IPS-18a (cell line): Measurements from ENCODE around the gene MLLT6.

ENCODE experiments used
- H3K27ac ChIP-seq: one replicate; pipeline ENCODE4 v1.5.1; 2013; ENCODE audit warnings: low read length
- H3K27me3 ChIP-seq: one replicate; pipeline ENCODE4 v1.6.1; 2013; ENCODE audit warnings: mild to moderate bottlenecking, low read length; ENCODE audit not compliant: control insufficient read depth, insufficient read depth
- H3K36me3 ChIP-seq: one replicate; pipeline ENCODE4 v1.6.1; 2013; ENCODE audit warnings: low read depth, low read length; ENCODE audit not compliant: control insufficient read depth
- H3K4me1 ChIP-seq: one replicate; pipeline ENCODE4 v1.6.1; 2013; ENCODE audit warnings: low read depth, low read length; ENCODE audit not compliant: control insufficient read depth
- H3K4me3 ChIP-seq: one replicate; pipeline ENCODE4 v1.5.1; 2013; ENCODE audit warnings: low read length
- H3K9ac ChIP-seq: one replicate; pipeline ENCODE4 v1.6.1; 2013; ENCODE audit warnings: mild to moderate bottlenecking, low read length, moderate library complexity
- H3K9me3 ChIP-seq: one replicate; pipeline ENCODE4 v1.6.1; 2013; ENCODE audit warnings: low read depth, low read length; ENCODE audit not compliant: control insufficient read depth

MLLT6 gene

GRCh38 chr17:38704606-38705522, at the start of gene MLLT6:
Gene MLLT6 (plus strand): TSS chr17:38705273. CDS start chr17:38705633, 360 bp downstream.
- H3K4me1 ChIP-seq: peaks cover 35% of the 10 kb centered on the region
- H3K9ac ChIP-seq: peak within 1 kb of the TSS; percentile 41
- no peaks in the 10 kb centered on the region for H3K36me3 ChIP-seq
- peaks cover 73% of the 10 kb centered on the region for H3K27me3 ChIP-seq
- H3K4me3 ChIP-seq: peak within 1 kb of the TSS; percentile 73
- no peak within 1 kb of the TSS for H3K27ac ChIP-seq
- no peaks in the 10 kb centered on the region for H3K9me3 ChIP-seq

- H3K27me3 ChIP-seq: no peaks in the 10 kb centered on the region
- H3K9ac ChIP-seq: no peak overlapping the region
- peaks cover 15% of the 10 kb centered on the region for H3K4me1 ChIP-seq
- H3K27ac ChIP-seq: no peak overlapping the region
- H3K36me3 ChIP-seq: no peaks in the 10 kb centered on the region
- H3K9me3 ChIP-seq: no peaks in the 10 kb centered on the region
- no peak overlapping the region for H3K4me3 ChIP-seq
These were observed 47.9 kb upstream of the MLLT6 start for GRCh38 chr17:38656959-38657823.

DNA sequence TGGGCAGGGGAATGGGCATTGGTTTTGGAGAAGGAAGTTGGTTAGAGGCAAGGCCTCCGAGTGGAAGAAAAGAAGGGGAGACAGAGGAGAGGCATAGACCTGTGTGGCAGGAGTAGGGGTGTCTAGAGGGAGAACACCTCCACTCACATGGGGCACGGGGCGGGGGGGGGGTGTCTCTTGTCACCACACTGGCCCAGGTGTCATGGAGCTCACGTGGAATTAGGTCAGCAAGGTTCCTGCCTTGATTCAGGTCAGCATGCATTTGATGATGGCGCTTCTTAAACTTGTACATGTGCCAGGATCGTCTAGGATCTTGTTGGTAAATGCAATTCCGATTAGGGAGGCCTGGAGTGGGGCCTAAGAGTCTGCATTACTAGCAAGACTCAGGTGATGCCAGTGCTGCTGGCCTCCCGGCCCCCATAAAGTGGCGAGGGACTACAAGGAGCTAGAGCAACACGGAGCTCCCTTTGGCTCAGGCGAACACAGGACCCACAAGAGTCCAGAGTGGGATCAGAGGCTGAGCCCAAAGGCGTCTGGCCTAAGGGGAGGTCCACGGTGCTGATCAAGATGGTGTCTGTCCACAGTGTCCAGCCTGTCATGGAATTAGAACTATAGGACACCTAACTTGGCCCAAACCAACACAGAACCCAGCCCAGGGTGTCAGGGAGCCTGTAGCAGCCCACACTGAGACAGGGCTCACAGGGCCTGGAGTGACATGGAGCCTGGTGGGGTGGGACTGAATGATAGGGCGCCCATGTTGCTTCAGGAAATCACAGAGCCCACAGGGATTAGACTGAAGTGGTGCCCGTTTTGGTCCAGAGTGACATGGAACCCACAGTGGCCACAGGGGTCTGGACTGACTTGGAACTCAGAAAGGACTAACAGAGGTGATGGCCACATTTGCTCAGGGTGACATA, 47.0 kb upstream of the MLLT6 start:
- Histone ChIP-seq H3K9me3 (no peaks in the 10 kb centered on the region), H3K27me3 (no peaks in the 10 kb centered on the region), H3K4me3 (no peak overlapping the region), H3K4me1 (peaks cover 15% of the 10 kb centered on the region), H3K27ac (no peak overlapping the region), H3K36me3 (no peaks in the 10 kb centered on the region), H3K9ac (no peak overlapping the region)

DNA sequence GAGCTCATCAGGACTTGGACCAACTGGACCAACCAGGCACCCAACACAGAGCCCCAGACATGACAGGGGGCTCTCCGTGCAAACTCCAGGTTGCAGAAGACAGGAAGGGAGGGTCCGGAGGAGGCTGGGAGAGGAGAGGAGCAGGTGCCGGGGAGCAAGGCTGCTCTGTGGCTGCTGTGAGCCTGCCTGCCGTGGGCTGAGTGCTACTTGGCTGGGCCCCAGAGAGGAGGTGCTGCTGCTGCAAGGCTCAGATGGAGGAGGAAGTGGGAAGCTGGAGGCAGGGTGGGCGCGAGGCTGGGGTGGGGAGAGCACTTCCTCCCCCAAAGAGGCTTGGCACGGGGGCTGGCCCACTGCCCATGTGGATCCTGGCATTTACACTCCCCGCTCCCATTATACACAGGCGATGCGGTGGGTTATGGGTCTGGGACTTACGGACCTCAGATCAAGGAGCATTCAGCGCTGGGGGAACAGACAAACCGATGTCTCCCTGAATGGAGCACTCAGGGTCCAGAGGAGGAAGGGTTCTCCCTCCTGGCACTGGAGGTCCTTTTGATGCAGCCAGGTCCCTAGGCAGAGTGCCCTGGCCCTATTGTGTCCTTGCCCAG, 46.2 kb upstream of the MLLT6 start:
- Histone ChIP-seq H3K9ac (no peak overlapping the region), H3K27me3 (no peaks in the 10 kb centered on the region), H3K9me3 (no peaks in the 10 kb centered on the region), H3K27ac (no peak overlapping the region), H3K36me3 (no peaks in the 10 kb centered on the region), H3K4me1 (peaks cover 19% of the 10 kb centered on the region), H3K4me3 (no peak overlapping the region)

DNA sequence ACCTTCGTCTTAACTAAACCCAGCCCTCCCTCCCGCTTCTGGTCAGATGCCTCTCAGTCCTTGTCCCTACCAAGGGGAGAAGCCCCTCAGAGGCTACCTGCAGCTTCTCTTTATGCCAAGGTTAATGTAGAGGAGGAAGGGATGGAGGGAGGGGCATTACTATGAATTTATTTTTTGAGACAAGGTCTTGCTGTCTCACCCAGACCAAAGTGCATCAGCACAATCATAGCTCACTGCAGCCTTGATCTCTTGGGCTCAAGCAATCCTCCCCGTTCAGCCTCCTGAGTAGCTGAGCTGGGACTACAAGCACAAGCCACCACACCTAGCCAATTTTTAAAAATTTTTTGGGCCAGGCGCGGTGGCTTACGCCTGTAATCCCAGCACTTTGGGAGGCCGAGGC, 45.7 kb upstream of the MLLT6 start:
- no peak overlapping the region for H3K9ac ChIP-seq
- no peaks in the 10 kb centered on the region for H3K9me3 ChIP-seq
- peaks cover 16% of the 10 kb centered on the region for H3K4me1 ChIP-seq
- H3K27me3 ChIP-seq: no peaks in the 10 kb centered on the region
- H3K36me3 ChIP-seq: no peaks in the 10 kb centered on the region
- H3K27ac ChIP-seq: no peak overlapping the region
- no peak overlapping the region for H3K4me3 ChIP-seq

DNA sequence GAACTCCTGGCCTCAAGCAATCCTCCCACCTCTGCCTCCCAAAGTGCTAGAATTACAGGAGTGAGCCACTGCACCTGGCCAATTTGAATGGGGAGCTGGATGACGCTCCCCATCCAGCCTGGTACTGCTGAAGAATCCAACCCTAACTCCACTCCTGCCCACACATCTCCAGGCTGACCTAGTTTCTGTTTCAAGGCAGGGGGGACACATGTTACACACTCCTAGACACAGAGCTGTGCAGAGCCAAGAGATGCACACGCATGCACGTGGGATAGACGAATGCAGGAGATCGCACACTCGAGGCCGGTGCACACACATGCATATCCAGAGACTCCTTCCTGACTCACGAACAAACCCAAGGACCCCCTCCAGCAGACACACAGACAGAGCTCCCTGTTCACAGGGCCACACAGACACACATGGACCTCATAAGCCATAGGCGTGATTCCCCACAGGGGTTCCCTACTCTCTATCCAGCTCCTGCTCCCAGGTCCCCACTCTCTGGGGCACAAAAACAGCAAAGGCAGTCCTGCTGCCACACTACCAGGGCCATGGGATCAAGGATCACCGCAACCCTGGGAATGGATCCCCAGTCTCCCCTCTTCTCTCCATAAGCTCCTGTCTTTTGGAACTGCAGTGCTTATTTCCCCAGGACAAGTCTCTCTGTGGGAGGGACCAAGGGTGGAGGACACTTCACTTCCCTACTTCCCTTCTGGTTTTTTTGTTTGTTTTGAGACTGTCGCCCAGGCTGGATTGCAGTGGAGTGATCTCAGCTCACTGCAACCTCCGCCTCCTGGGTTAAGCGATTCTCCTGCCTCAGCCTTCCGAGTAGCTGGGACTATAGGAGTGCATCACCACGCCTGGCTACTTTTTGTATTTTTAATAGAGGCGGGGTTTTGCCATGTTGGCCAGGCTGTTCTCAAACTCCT, 44.7 kb upstream of the MLLT6 start:
- no peaks in the 10 kb centered on the region for H3K36me3 ChIP-seq
- H3K4me3 ChIP-seq: no peak overlapping the region
- no peak overlapping the region for H3K9ac ChIP-seq
- H3K9me3 ChIP-seq: no peaks in the 10 kb centered on the region
- no peak overlapping the region for H3K27ac ChIP-seq
- no peaks in the 10 kb centered on the region for H3K27me3 ChIP-seq
- peaks cover 12% of the 10 kb centered on the region for H3K4me1 ChIP-seq

- Histone ChIP-seq H3K27me3 (peaks cover 11% of the 10 kb centered on the region), H3K9ac (no peak overlapping the region), H3K4me1 (peaks cover 4% of the 10 kb centered on the region), H3K4me3 (no peak overlapping the region), H3K9me3 (no peaks in the 10 kb centered on the region), H3K36me3 (no peaks in the 10 kb centered on the region), H3K27ac (no peak overlapping the region)
These were observed 41.8 kb upstream of the MLLT6 start for GRCh38 chr17:38663125-38663751.

GRCh38 chr17:38663964-38664644, 41.0 kb upstream of the MLLT6 start:
- peaks cover 4% of the 10 kb centered on the region for H3K4me1 ChIP-seq
- peaks cover 20% of the 10 kb centered on the region for H3K27me3 ChIP-seq
- no peaks in the 10 kb centered on the region for H3K9me3 ChIP-seq

DNA sequence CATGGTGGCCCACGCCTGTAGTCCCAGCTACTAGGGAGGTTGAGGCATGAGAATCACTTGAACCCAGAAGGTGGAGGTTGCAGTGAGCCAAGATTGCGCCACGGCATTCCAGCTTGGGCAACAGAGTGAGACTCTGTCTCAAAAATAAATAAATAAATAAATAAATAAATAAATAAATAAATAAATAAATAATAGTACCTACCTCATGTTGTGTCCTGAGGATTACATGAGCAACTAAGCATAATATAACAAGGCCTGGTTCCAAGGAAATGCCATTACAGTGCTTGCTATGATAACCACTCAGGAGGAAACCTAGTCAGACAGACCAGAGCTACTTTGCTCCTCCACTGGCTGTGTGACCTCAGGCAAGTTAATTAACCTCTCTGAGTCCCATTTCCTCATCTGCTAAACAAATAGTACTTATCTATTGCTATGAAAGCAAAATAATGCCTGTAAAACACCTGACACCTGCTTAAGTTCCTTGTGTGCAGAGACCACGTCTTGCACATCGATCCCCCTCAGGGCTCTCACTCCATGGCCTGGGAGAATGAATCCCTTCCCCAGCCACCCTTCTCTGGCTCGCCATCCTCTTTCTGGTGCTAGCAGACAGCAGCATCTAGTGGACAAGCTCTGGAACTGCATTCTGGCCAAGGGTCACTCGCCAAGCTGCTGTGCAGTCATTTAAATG, 37.8 kb upstream of the MLLT6 start:
- no peak overlapping the region for H3K27ac ChIP-seq
- H3K27me3 ChIP-seq: peaks cover 50% of the 10 kb centered on the region
- peaks cover 14% of the 10 kb centered on the region for H3K4me1 ChIP-seq
- no peaks in the 10 kb centered on the region for H3K36me3 ChIP-seq
- H3K9me3 ChIP-seq: no peaks in the 10 kb centered on the region
- H3K4me3 ChIP-seq: no peak overlapping the region
- H3K9ac ChIP-seq: no peak overlapping the region

More at GRCh38 chr17:38663964-38664644, 41.0 kb upstream of the MLLT6 start:
- Histone ChIP-seq H3K27ac (no peak overlapping the region), H3K9ac (no peak overlapping the region), H3K4me3 (no peak overlapping the region), H3K36me3 (no peaks in the 10 kb centered on the region)
